HG02759 (cell line): ENCODE data around the gene KCNG2.

ENCODE experiments used
- ATAC-seq: cut with Tn5 transposase; IDR thresholded peaks from one replicate; pipeline ENCODE4 v1.9.1; 2021; ENCODE audit warnings: mild to moderate bottlenecking, moderate library complexity; ENCODE audit not compliant: unreplicated experiment

Gene KCNG2

DNA sequence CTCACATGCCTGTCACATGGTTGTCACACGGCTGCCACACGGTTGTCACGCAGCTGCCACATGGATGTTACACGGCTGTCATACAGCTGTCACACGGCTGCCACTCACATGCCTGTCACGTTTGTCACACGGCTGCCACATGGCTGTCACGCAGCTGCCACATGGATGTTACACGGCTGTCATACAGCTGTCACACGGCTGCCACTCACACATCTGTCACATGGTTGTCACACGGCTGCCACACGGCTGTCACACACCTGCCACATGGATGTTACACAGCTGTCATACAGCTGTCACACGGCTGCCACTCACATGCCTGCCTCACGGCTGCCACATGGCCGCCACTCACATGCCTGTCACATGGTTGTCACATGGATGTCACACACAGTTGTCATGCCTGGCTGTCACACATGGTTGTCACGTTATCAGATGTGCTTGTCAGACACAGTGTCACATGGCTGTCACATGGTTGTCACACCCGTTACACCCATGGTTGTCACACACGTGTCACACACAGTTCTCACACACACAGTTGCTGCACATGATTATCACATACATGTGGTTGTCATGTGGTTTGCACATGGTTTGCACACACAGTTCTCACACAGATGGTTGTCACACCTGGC lies 19.4 kb downstream of the KCNG2 start:
- no peak for ATAC-seq

DNA sequence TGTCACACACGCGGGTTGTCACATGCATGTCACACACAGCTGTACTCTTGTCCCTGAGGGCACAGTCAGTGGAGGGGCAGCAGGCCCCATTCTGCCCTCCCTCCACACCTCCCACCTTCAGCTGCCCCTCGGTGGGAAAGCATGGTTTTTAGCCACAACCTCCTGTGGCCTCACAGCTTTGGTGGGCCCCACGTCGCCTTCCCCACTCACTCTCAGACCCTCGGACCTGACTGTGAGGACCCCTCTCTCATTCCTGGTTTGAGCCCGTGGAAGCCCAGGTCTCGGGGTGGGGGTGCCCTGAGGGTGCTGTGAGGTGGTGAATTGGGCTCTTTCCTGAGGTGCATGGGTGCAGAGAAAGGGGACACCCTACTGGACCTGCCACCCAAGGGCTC lies 19.9 kb downstream of the KCNG2 start:
- ATAC-seq: no peak

DNA sequence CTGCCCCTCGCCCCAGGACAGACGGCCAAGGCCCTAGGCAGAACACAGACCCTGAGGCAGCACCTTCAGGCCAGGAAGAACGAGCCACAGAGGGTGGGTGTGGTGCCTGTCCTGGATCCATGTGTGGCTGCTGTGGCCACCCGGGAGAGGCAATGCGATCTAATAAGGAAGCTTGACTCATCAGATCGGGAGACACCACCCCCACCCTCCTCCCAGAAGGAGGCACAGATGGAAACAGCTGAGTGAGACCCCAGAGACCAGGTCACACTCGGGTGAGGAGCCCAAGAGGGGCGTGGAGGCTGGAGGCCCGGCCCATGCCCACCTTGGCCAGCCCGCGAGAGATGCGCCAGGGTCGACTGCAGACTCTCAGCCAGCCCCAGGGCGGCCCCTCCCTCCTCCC lies 20.3 kb downstream of the KCNG2 start:
- ATAC-seq: no peak

DNA sequence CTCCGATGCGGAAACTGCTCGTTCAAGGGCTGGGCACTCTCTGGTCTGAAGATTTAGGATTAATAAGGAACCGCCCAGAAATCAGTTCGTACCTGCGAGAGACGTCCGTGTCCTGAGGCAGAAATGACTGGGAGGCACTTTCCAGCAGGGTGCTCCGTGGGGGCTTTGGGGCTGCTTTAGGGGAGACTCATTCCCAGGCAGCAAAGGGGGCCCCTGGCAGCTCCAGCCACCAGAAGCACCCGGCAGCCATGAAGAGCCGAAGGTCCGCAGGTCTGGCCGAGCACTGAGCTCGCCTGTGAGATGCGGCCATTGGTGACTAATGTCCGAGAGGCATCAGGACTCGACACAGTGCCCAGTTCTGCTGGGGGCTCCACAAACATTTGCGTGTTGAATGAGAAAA lies 20.9 kb downstream of the KCNG2 start:
- ATAC-seq: no peak

DNA sequence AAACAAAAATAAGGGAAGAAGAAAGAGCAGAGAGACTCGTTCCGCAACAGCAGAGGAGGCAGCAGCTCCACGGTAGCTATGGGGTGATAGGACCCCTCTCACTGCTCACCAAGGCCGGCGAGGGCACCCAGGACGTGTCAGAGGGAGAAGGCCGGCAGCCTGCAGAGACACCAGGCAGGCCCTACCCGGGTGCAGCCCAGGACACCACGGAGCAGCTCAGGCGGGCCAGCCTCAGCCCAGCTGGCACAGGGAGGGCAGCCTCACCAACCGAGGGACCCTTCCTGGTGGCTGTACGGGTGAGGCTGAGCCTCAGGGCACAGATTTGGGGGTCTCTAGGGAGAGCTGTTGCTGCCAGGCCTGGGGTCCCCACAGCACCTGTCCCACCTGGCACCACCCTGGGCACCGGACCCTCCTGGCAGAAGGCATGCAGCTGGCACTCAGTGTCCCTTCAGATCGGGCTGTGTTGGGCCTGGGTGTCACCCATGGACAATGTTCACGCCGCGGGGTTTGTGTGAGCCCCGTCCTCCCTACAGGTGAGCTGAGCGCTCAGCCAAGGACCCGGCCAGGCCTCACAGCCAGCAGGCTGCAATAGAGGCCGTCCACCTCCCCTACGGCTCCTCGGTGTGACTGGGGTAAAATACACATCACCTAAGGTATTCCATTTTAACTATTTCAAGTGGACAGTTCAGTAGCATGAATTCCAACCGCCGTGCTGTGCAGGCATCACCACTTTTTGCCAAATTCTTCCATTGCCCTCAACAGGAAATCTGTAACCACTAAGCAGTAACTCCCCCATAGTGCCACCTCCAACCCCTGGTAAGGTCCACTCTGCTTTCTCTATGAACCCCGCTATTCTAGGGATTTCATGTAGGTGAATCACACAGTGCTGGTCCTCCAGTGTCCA lies 21.6 kb downstream of the KCNG2 start:
- ATAC-seq: no peak

DNA sequence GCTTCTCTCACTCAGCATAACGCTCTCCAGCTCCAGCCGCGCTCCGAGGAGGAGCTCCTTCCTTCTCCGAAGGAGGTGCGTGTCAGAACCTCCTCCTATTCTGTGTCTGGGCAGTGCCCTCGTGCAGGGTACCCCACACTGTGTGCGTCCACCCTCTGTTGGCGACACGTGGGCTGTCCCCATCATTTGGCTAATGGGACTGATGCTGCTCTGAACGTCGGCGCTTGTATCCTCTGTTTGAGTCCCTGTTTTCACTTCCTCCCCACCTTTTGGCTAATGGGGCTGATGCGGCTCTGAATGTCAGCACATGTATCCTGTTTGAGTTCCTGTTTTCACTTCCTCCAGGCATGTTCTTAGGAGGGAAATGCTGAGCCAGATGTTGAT lies 22.2 kb downstream of the KCNG2 start:
- ATAC-seq: peak; percentile 86

DNA sequence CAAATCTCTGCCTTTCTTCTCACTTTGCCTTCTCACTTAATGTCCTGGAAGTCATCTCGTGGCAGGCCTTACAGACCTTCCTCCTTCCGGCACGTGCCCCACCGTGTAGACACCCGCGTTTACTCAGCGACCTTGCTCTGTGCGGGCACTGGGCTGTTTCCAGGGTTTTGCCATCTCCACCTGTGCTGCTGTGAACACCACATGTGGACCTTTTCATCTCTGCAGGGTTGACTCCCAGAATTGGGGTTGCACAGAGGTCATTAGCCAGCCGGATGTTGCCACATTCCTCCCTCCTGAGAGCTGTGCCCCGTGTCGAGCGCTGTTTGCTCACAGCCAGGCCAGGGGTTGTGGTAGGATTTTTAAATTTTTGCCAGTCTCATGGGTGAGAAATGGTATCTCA lies 25.4 kb downstream of the KCNG2 start:
- ATAC-seq: no peak

DNA sequence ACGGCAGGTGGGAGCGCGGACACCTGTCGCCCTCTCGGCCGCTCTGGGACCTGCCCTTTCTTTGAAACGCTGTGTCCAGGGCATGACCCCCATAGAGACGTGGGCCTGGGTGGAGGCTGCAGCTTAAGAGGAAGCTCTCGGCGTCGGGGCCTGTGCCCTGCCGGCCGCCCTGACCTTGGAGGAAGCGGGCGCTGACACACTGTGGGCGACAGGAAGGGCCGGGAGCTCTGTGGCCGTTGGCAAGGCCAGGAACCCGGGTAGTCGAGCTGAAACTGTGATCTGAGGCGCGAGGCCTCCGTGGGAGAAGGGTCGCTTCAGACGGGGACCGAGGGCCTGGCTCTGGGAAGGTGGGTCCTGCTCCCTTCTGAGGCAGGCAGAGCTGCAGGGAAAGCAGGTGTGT lies 28.2 kb downstream of the KCNG2 start:
- no peak for ATAC-seq

DNA sequence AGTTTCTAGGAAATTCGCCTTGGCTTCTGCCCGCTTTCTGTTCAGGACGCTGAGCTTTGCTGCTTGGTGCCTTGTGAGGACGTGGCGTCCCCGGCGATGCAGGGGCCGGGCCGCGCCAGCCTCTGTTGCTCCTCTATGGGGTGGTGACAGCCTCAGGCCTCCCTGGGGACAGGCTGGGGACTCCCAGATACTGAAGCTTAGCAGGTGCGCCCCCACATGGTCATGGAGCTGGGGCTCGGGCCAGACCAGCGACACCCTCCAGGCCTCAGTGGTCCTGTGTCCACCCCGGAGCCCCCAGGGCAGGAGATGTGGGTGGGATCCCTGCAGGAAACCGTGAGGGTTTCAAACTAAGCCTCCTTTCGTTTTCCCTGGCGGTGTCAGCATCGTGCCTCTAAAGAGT lies 29.2 kb downstream of the KCNG2 start:
- no peak for ATAC-seq

DNA sequence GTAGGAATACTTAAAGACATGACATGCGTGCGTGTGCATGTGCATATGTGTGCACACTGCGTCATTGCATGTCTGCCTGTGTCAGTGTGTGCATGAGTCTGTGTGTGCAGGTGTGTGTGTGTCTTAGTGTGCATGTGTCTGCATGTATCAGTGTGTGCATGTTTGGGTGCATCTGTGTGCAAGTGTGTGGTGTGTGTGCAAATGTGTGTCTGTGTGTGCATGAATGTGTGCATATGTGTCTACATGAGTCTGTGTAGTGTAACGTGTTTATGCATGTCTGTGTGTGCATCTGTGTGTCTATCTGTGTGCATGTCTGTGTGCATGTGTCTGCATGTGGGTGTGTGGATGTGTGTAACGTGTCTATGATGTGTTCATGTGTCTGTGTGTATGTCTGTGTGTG lies 30.5 kb downstream of the KCNG2 start:
- ATAC-seq: no peak

DNA sequence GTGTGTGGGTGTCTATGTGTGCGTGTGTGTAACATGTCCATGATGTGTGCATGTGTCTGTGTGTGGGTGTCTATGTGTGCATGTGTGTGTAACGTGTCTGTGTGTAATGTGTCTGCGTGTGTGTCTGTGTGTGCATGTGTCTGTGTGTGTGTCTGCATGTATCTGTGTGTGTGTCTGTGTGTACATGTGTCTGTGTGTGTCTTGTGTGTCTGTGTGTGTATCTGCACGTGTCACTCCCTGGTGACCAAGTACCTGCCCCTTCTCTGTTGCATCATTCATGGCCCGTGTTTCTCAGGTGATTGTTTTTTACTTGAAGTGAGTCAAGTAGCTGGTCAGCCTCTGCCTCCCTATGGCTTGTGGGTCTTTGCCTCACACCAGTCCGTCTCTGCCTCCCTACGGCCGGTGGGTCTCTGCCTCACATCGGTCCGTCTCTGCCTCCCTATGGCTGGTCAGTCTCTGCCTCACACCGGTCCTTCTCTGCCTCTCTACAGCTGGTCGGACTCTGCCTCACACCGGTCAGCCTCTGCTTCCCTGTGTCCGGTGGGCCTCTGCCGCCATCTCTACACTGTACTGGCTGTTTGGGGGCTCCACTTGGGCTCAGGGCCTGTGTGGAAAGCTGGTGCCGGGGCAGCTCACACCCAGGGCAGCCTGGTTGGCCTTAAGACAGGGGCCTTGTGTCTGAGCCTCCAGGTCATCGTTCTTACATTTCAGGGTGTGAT lies 31.6 kb downstream of the KCNG2 start:
- ATAC-seq: no peak

DNA sequence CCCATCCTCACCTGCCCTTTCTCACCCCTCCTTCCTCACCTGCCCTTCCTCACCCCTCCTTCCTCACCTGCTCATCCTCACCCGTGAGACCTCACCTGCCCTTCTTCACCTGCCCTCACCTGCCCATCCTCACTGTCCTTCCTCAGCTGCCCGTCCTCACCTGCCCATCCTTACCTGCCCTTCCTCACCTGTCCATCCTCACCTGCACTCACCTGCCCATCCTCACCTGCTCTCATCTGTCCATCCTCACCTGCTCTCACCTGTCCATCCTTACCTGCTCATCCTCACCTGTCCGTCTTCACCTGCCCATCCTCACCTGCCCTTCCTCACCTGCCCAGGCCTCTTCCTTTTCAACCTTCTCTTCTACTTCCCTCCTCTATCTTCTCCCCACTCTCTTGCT lies 34.4 kb downstream of the KCNG2 start:
- ATAC-seq: no peak

DNA sequence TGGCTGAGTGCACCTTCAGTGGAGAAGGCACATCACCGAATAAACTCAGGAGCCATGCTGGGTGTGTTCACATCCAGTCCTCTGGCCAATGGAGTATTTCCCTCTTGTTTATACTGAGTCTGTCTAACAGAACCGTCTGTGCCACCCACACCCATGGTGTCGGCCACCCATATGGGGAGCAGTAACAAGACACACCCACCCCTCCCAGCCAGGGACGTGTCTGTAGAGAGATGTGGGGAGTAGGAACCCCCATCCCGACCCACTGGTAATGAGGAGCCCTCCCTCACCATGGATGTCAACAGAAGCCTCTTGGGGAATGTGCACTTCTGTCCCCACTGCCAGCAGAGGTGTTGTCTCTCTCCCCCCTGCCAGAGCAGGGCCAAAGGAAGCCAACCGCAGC lies 37.1 kb downstream of the KCNG2 start:
- ATAC-seq: no peak

DNA sequence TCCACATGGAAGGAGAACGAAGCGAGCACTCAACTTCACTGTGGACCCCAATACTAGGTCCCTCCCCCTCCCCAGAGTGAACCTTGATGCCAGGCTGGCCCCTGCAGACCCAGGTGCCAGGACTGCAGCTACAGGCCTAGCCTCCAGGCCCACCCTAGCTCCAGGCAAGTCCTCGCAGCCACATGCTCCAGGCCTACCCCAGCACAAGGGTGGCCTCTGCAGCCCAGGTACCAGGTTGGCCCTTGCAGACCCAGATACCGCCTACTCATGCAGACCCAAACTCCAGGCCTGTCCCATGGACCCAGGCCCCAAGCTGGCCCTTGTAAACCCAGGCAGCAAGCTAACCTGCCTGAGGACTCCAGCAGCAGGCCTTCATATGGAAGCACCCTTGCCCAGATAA lies 44.2 kb downstream of the KCNG2 start:
- no peak for ATAC-seq

DNA sequence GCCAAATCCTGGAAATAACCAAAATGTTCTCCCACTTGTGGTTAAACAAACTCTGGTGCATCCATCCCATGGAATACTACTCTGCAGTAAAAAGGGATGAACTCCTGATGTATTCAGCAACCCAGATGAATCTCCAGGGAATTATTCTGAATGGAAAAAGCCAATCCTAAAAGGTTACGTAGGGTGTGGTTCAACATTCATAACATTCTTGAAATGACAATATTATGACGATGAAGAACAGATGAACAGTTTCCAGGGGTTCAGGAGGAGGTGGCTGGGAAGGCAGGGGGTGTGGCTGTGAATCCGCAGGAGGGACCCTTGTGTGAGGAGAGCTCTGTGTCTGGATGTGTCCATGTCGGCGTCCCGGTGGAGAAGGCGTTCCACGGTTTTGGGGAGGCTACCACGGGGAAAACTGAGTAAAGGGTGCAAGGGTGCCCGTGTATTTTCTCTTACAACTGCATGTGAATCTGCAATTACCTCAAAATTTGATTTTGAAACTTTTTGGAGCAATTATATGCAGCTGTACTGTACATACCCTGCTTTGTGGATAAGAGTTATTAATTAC lies 47.3 kb downstream of the KCNG2 start:
- ATAC-seq: no peak

DNA sequence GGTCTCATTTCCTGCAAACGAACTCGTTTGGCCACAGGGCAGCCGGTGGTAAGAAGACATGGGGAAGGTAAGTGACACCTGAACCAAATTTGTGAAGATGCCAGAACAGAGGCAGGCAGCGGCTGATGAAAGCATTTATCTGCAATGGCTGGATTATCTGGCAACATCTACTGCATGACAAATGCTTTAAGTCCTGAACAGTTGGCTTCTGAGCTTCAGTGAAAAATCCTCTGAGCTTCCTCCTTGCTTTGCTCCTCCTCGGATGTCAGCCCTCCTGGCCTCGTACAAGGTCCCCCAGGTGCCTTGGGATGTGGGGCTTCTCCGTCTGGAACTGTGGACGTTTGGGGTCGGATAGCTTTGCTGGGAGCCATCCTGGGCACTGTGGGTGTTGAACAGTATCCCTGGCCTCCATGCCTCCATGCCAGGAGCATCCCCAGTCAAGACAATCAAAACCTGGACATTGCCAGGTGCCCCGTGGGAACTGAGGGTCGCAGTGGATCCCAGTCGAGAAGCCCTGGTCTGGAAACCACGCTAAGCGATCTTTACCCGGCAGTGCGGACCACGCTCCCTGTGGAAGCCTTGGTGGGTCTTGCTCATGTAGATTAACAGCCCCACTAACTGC lies 49.3 kb downstream of the KCNG2 start:
- no peak for ATAC-seq

DNA sequence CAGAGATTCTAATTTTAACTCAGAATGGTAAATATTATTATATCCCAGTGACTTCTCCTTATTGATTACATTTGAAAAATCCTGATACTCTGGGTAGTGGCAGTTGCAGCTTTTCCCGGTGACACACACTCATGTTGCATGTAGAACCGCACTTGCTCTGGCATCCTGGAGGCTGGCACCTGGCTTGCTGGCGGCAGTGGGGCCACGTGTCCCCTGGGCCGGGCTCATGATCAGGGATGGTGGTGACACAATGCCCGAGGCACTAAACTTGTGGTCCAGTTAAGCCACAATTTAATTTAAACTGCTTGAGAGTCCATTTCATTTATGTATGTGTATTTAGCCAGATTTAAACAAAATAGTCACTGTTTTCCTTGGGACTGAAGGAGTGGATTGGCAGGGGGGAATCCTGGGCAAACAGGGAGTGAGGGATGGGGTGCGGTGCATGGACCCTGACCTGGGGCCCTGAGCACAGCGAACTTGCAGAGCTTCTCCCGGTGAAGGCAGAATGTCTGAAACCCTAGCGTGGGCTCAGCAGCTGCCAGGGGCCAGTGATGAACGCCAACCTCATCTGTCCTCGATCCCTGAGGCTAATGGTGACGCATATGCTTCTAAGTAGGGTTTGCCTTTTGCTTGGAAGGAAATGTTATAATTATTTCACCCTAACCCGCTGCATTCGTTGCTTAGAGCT lies 50.0 kb downstream of the KCNG2 start:
- ATAC-seq: no peak

DNA sequence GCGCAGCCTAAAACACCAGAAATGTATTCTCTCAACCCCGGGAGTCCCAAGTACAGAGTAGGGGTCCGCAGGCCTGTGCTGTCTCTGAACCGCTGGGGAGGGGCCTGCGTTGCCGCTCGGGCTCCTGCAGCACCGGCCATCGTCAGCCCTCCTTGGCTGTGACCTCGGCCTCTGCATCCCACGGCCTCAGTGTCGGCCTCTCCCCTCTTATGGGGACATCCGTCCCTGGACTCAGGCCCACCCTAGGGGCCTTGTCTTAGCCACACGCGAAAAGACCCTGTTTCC lies 50.5 kb downstream of the KCNG2 start:
- ATAC-seq: no peak

DNA sequence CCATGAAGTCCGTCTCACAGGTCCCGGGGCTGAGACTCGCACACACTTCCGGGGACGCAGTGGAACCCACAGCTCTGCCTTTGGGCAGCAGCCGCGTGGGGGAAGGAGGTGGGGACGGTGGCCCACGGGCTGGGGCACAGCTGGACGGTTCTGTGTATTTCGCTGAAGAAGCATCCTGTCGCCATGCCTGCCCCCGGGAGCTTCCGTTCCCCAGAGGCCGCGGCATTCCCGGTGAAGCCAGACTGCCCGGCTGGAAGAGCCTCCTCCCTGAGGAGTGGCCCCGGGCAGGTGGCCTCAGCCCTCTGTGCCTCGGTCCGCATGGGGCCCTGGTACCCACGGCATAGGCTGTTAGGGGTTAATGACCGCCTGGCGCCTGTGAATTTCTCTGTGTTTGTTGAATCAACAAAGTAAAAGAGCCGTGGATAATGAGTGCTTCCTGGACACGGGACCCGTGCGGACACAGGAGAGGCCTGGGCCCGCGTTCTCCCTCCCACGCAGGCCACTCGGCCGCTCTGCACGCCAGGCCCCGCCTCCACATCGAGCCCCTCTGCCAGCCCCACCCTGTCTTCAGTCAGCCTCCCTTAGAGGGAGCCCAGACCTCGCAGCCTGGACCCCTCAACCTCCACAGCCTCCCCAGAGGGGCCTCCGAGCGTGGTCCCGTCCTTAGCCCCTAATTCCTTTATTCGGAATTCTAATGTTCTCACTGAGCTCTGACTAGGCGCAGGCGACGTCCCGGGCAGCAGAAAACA lies 51.0 kb downstream of the KCNG2 start:
- ATAC-seq: no peak
